ENCODE data around the gene GABPB1. TPM values are rescaled to one million over a fixed set of nuclear protein-coding genes. Genes with fewer than 3 reads are reported as not detected.

Gene GABPB1
- total RNA-seq, 1 experiment from 2014 or later, result 38.5 TPM

DNA sequence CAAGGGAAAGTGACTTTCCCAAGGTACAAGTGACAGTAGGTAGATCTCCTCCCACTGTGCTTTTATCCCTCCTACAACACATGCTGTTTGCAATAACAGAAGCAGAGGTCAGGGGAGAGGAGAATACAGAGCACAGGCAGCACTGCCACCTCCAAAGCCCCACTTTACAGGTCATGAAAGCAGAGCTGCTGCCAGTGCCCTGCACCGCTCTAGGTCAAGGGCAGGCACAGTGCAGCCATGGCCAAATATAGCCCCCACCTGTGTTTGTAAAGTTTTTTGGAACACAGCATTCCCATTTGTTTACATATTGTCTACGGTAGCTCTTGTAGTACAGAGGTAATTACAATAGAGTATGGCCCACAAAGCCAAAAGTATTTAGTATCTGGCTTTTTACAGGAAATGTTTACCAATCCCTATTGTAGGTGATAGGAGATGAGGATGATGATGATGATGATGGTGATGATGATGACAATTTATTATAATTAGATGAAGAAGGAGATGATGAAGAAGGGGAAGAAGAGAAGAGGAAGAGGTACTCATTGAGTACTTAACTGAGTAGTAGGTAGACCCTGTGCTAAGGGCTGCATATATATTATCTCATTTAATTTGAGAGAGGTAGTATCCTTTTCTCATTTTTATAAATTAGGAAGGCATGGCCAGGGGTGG, 109.9 kb downstream of the GABPB1 start:
- no TSS peak for BruUV-seq (replicated peaks)
- DNase-seq (ENCODE audit: unreplicated experiment), result no peak
- Mint-ChIP-seq H3K27ac (ENCODE audit: low read depth, unreplicated experiment) (no peak overlapping the region), H3K9me3 (ENCODE audit: unreplicated experiment) (no peaks in the 10 kb centered on the region), H3K27me3 (ENCODE audit: insufficient read depth, unreplicated experiment) (no peaks in the 10 kb centered on the region), H3K36me3 (ENCODE audit: insufficient read depth, unreplicated experiment) (no peaks in the 10 kb centered on the region), H3K4me1 (ENCODE audit: insufficient read depth, unreplicated experiment) (peaks cover 18% of the 10 kb centered on the region), H3K4me3 (ENCODE audit: unreplicated experiment) (no peak overlapping the region)
- CTCF ChIA-PET, result interaction anchor here (0.6 to 1.9 kb wide), 3 partner anchors 10 to 865 kb away, joined by 3 to 4 read pairs (median 3); no protein-coding TSS in a partner anchor
- TF ChIP-seq, protein P1, sequence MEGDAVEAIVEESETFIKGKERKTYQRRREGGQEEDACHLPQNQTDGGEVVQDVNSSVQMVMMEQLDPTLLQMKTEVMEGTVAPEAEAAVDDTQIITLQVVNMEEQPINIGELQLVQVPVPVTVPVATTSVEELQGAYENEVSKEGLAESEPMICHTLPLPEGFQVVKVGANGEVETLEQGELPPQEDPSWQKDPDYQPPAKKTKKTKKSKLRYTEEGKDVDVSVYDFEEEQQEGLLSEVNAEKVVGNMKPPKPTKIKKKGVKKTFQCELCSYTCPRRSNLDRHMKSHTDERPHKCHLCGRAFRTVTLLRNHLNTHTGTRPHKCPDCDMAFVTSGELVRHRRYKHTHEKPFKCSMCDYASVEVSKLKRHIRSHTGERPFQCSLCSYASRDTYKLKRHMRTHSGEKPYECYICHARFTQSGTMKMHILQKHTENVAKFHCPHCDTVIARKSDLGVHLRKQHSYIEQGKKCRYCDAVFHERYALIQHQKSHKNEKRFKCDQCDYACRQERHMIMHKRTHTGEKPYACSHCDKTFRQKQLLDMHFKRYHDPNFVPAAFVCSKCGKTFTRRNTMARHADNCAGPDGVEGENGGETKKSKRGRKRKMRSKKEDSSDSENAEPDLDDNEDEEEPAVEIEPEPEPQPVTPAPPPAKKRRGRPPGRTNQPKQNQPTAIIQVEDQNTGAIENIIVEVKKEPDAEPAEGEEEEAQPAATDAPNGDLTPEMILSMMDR (IDR thresholded peaks at IDR 0.05; ENCODE audit: unreplicated experiment), result no peak
- intact Hi-C loops (cut with micrococcal nuclease), result no loop called here
- POLR2A ChIA-PET, result interaction anchor here (0.6 kb wide), 1 partner anchor 1814 kb away, joined by 3 read pairs; no protein-coding TSS in a partner anchor

DNA sequence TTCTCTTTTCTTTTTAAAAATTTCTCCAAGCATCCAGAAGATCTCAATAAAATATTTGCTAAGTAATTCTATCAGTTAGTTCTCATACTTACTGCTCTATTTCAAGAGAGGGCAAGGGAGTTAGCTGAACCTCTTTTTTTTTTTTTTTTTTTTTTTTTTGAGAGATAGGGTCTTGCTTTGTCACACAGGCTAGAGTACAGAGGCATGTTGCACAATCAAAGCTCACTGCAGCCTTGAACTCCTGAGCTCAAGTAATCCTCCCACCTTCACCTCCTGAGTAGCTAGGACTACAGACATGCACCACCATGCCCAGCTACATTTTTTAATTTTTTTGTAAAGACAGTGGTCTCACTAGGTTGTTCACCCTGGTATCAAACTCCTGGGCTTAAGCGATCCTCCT, 110.8 kb downstream of the GABPB1 start:
- no peaks in the 10 kb centered on the region for H3K9me3 Mint-ChIP-seq (ENCODE audit: unreplicated experiment)
- TF ChIP-seq, protein P1 (IDR thresholded peaks at IDR 0.05; ENCODE audit: unreplicated experiment), result no peak
- no peak overlapping the region for H3K4me3 Mint-ChIP-seq (ENCODE audit: unreplicated experiment)
- H3K27ac Mint-ChIP-seq (ENCODE audit: low read depth, unreplicated experiment), result no peak overlapping the region
- no peaks in the 10 kb centered on the region for H3K27me3 Mint-ChIP-seq (ENCODE audit: insufficient read depth, unreplicated experiment)
- DNase-seq (ENCODE audit: unreplicated experiment), result no peak
- no peaks in the 10 kb centered on the region for H3K36me3 Mint-ChIP-seq (ENCODE audit: insufficient read depth, unreplicated experiment)
- intact Hi-C loops (cut with micrococcal nuclease), result no loop called here
- ChIA-PET POLR2A (interaction anchor here (0.6 kb wide), 1 partner anchor 1815 kb away, joined by 3 read pairs; no protein-coding TSS in a partner anchor), CTCF (interaction anchor here (0.5 to 1.9 kb wide), 4 partner anchors 9 to 1330 kb away, joined by 3 to 4 read pairs (median 3); no protein-coding TSS in a partner anchor)
- BruUV-seq (replicated peaks), result no TSS peak
- peaks cover 10% of the 10 kb centered on the region for H3K4me1 Mint-ChIP-seq (ENCODE audit: insufficient read depth, unreplicated experiment)

DNA sequence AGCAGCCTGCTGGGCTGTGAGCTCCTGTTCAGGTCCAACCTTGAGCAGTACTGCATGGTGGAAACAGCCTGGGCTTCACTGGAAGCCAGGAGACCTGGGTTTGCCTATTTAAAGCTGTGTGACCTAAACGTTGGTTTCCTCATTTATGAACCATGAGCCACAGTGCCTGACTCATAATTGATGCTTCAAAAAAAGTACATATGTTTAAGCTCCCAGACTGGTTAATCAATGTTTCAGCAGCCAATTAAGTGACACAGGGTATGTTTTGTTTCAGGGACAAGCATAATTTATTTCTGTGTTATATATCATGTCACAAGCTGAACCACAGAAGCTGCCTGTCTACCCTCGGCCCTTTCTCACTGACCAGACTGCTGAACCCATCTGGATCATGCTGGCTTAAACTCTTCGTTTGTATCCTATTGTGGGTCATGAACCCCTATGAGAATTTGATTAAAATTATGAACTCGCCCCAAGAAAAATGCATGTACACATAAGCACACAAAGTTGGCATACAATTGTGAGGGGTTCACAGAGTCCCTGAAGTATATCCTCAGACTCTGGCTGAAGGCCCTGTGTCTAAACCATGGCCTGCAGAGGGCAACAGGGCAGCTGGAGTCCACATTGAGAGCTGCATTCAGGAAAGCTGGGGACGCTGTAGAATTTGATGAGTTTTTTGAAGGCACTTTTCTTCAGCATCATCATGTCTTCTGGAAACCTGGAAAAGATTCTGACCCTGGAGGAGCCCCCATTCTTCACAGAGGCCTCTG, 113.1 kb downstream of the GABPB1 start:
- Mint-ChIP-seq H3K4me1 (ENCODE audit: insufficient read depth, unreplicated experiment) (no peaks in the 10 kb centered on the region), H3K27ac (ENCODE audit: low read depth, unreplicated experiment) (no peak overlapping the region), H3K4me3 (ENCODE audit: unreplicated experiment) (no peak overlapping the region), H3K36me3 (ENCODE audit: insufficient read depth, unreplicated experiment) (no peaks in the 10 kb centered on the region), H3K9me3 (ENCODE audit: unreplicated experiment) (no peaks in the 10 kb centered on the region), H3K27me3 (ENCODE audit: insufficient read depth, unreplicated experiment) (no peaks in the 10 kb centered on the region)
- CTCF ChIA-PET, result interaction anchor here (1.3 kb wide), 1 partner anchor 94 kb away, joined by 5 read pairs; no protein-coding TSS in a partner anchor
- TF ChIP-seq, protein P1 (IDR thresholded peaks at IDR 0.05; ENCODE audit: unreplicated experiment), result no peak
- POLR2A ChIA-PET, result no interaction called here
- no peak for DNase-seq (ENCODE audit: unreplicated experiment)
- BruUV-seq (replicated peaks), result no TSS peak
- intact Hi-C loops (cut with micrococcal nuclease), result no loop called here

DNA sequence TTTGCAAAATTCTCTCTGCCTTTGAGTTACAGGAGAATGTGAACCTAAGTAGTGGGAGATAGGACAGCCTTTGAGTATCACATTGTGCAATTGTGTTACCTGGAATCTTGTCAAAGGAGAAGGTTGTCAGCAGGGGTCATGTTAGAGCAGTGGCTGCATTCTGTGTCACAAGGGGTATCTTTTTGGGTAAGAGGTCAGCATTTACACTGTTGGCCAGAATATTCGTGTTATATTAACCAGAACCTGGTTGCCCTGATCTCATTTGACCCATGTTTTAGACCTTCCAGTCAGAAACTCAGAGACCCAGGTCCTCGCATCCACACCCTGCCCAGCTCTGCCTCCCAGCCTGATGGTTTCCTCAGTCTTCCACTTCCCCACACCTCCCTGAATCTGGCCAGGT, 116.7 kb downstream of the GABPB1 start:
- BruUV-seq (replicated peaks), result no TSS peak
- TF ChIP-seq, protein P1 (IDR thresholded peaks at IDR 0.05; ENCODE audit: unreplicated experiment), result no peak
- Mint-ChIP-seq H3K36me3 (ENCODE audit: insufficient read depth, unreplicated experiment) (no peaks in the 10 kb centered on the region), H3K27ac (ENCODE audit: low read depth, unreplicated experiment) (no peak overlapping the region), H3K4me3 (ENCODE audit: unreplicated experiment) (no peak overlapping the region), H3K27me3 (ENCODE audit: insufficient read depth, unreplicated experiment) (no peaks in the 10 kb centered on the region), H3K9me3 (ENCODE audit: unreplicated experiment) (no peaks in the 10 kb centered on the region), H3K4me1 (ENCODE audit: insufficient read depth, unreplicated experiment) (no peaks in the 10 kb centered on the region)
- ChIA-PET POLR2A (no interaction called here), CTCF (no interaction called here)
- intact Hi-C loops (cut with micrococcal nuclease), result no loop called here
- DNase-seq (ENCODE audit: unreplicated experiment), result no peak
